Measurements from ENCODE around the gene C1QTNF9B.
"Not testable (repeated sequence)": the region's sequence is repeated elsewhere in the genome, so short reads cannot be mapped to it uniquely, and the experiment has no call there.

GRCh38 chr13:23880493-23881401 lies 16.6 kb downstream of the C1QTNF9B start:
- not testable (repeated sequence) for TF ChIP-seq CTCF (IDR thresholded peaks at IDR 0.05; ENCODE audit: low read depth, low read length); EZH2phosphoT487 (IDR thresholded peaks at IDR 0.05; ENCODE audit: low read depth)

All from OCI-LY3 (cell line).